ENCODE results near the gene SEMG1.

The SEMG1 gene

GRCh38 chr20:45206725-45207124 lies at the start of gene SEMG1:
Gene SEMG1, plus strand, starts transcription at chr20:45207033. Its CDS starts 21 bp downstream, at chr20:45207054.
- no peak for DNase-seq

GRCh38 chr20:45157962-45158361 lies 48.9 kb upstream of the SEMG1 start:
- DNase-seq = no peak

GRCh38 chr20:45163083-45163803 lies 43.6 kb upstream of the SEMG1 start:
- DNase-seq = no peak

GRCh38 chr20:45164906-45165305 lies 41.9 kb upstream of the SEMG1 start:
- DNase-seq = no peak

- DNase-seq = no peak
Measured at GRCh38 chr20:45173522-45173921, 33.3 kb upstream of the SEMG1 start.

- DNase-seq = no peak
Measured at GRCh38 chr20:45174434-45175364, 32.1 kb upstream of the SEMG1 start, which contains the start of gene PI3. Gene PI3, plus strand, starts transcription at chr20:45174902. Its CDS starts 21 bp downstream, at chr20:45174923.

GRCh38 chr20:45176526-45177267 lies 30.1 kb upstream of the SEMG1 start:
- DNase-seq = no peak

GRCh38 chr20:45179166-45179565 lies 27.7 kb upstream of the SEMG1 start:
- no peak for DNase-seq

GRCh38 chr20:45181639-45182038 lies 25.2 kb upstream of the SEMG1 start:
- DNase-seq = no peak

GRCh38 chr20:45183084-45183483 lies 23.7 kb upstream of the SEMG1 start:
- DNase-seq = no peak

- no peak for DNase-seq
Measured at GRCh38 chr20:45187693-45188092, 19.1 kb upstream of the SEMG1 start.

- no peak for DNase-seq
Measured at GRCh38 chr20:45189067-45189609, 17.7 kb upstream of the SEMG1 start.

GRCh38 chr20:45189861-45190260 lies 17.0 kb upstream of the SEMG1 start:
- no peak for DNase-seq

- no peak for DNase-seq
Measured at GRCh38 chr20:45191926-45192325, 14.9 kb upstream of the SEMG1 start.

GRCh38 chr20:45193331-45193730 lies 13.5 kb upstream of the SEMG1 start:
- DNase-seq = no peak

GRCh38 chr20:45209924-45210323 lies 3.1 kb downstream of the SEMG1 start:
- no peak for DNase-seq

GRCh38 chr20:45211569-45212474 lies 5.0 kb downstream of the SEMG1 start:
- no peak for DNase-seq

- no peak for DNase-seq
Measured at GRCh38 chr20:45212836-45213235, 6.0 kb downstream of the SEMG1 start.

GRCh38 chr20:45218124-45218523 lies 11.3 kb downstream of the SEMG1 start:
- DNase-seq = no peak

- no peak for DNase-seq
Measured at GRCh38 chr20:45218636-45219035, 11.8 kb downstream of the SEMG1 start.

GRCh38 chr20:45221076-45221475 lies 14.2 kb downstream of the SEMG1 start, which contains the start of gene SEMG2:
Gene SEMG2, plus strand, starts transcription at chr20:45221373. Its CDS starts 17 bp downstream, at chr20:45221390.
- no peak for DNase-seq

- DNase-seq = no peak
Measured at GRCh38 chr20:45223136-45223535, 16.3 kb downstream of the SEMG1 start.
